ENCODE results near the gene ABLIM2. TPM values are rescaled to one million over a fixed set of nuclear protein-coding genes. Genes with fewer than 3 reads are reported as not detected.

ABLIM2 gene
- total and polyA plus RNA-seq, 7 experiments from 2014 or later: 0.22 to 5.8 (median 3.1) TPM

GRCh38 chr4:8112036-8112576 is 46.5 kb downstream of the ABLIM2 start:
- Mint-ChIP-seq H3K27ac (no peak overlapping the region), H3K27me3 (peaks cover 0 to 4% (median 0%) of the 10 kb centered on the region in 5 donors), H3K36me3 (no peaks in the 10 kb centered on the region), H3K4me3 (no peak overlapping the region), H3K9me3 (peaks cover 0 to under 1% (median 0%) of the 10 kb centered on the region in 11 donors), H3K4me1 (peaks cover 0 to 13% (median 4%) of the 10 kb centered on the region in 7 donors)
- Histone ChIP-seq H3K4me3 (ENCODE audit: low read length) (no peak overlapping the region), H3K4me1 (ENCODE audit: control insufficient read depth in 2 of 2, insufficient read depth in 2 of 2, low read length in 2 of 2) (peaks cover 0 to 13% of the 10 kb centered on the region in 2 donors), H3K9me3 (ENCODE audit: control insufficient read depth in 2 of 3, low read length in 3 of 3) (no peaks in the 10 kb centered on the region), H3K36me3 (ENCODE audit: control insufficient read depth in 2 of 3, insufficient read depth in 3 of 3, low read length in 3 of 3) (no peaks in the 10 kb centered on the region), H3K27me3 (ENCODE audit: control insufficient read depth in 2 of 2, insufficient read depth in 2 of 2, low read length in 2 of 2) (no peaks in the 10 kb centered on the region), H3K27ac (ENCODE audit: low read depth, low read length) (no peak overlapping the region)
- ChIA-PET CTCF (no interaction called here), POLR2A (interaction anchor here (0.7 kb wide), 1 partner anchor 63 kb away, joined by 3 read pairs; no protein-coding TSS in a partner anchor)
- intact Hi-C loops (cut with micrococcal nuclease): no loop called here
- ATAC-seq (no peak), DNase-seq (no peak)

- H3K36me3 ChIP-seq (ENCODE audit: control insufficient read depth in 2 of 3, insufficient read depth in 3 of 3, low read length in 3 of 3): no peaks in the 10 kb centered on the region
These were observed 48.3 kb downstream of the ABLIM2 start for GRCh38 chr4:8110071-8110986.

GRCh38 chr4:8109406-8110065 is 49.1 kb downstream of the ABLIM2 start:
- Histone ChIP-seq H3K9me3 (ENCODE audit: control insufficient read depth in 2 of 3, low read length in 3 of 3) (no peaks in the 10 kb centered on the region), H3K36me3 (ENCODE audit: control insufficient read depth in 2 of 3, insufficient read depth in 3 of 3, low read length in 3 of 3) (no peaks in the 10 kb centered on the region), H3K4me1 (ENCODE audit: control insufficient read depth in 2 of 2, insufficient read depth in 2 of 2, low read length in 2 of 2) (no peaks in the 10 kb centered on the region), H3K27me3 (ENCODE audit: control insufficient read depth in 2 of 2, insufficient read depth in 2 of 2, low read length in 2 of 2) (no peaks in the 10 kb centered on the region), H3K4me3 (ENCODE audit: low read length) (no peak overlapping the region), H3K27ac (ENCODE audit: low read depth, low read length) (no peak overlapping the region)
- CTCF ChIA-PET: no interaction called here
- H3K36me3 Mint-ChIP-seq: peaks cover 0 to 4% (median 0%) of the 10 kb centered on the region in 5 donors
- H3K9me3 Mint-ChIP-seq: no peaks in the 10 kb centered on the region
- peaks cover 0 to 4% (median 0%) of the 10 kb centered on the region in 5 donors for H3K27me3 Mint-ChIP-seq
- H3K4me3 Mint-ChIP-seq: no peak overlapping the region
- POLR2A ChIA-PET: no interaction called here
- no peak for DNase-seq
- no peak for ATAC-seq
- intact Hi-C loops (cut with micrococcal nuclease): no loop called here
- peaks cover 0 to 3% (median 0%) of the 10 kb centered on the region in 7 donors for H3K4me1 Mint-ChIP-seq
- H3K27ac Mint-ChIP-seq: no peak overlapping the region

More at GRCh38 chr4:8110071-8110986, 48.3 kb downstream of the ABLIM2 start:
- H3K9me3 Mint-ChIP-seq: no peaks in the 10 kb centered on the region
- H3K4me1 Mint-ChIP-seq: peaks cover 0 to 3% (median 0%) of the 10 kb centered on the region in 7 donors
- Histone ChIP-seq H3K9me3 (ENCODE audit: control insufficient read depth in 2 of 3, low read length in 3 of 3) (no peaks in the 10 kb centered on the region), H3K27ac (ENCODE audit: low read depth, low read length) (no peak overlapping the region), H3K4me1 (ENCODE audit: control insufficient read depth in 2 of 2, insufficient read depth in 2 of 2, low read length in 2 of 2) (peaks cover 0 to under 1% of the 10 kb centered on the region in 2 donors), H3K27me3 (ENCODE audit: control insufficient read depth in 2 of 2, insufficient read depth in 2 of 2, low read length in 2 of 2) (no peaks in the 10 kb centered on the region), H3K4me3 (ENCODE audit: low read length) (no peak overlapping the region)
- ATAC-seq (no peak), DNase-seq (no peak)
- H3K27me3 Mint-ChIP-seq: peaks cover 0 to 4% (median 0%) of the 10 kb centered on the region in 5 donors
- H3K27ac Mint-ChIP-seq: no peak overlapping the region
- ChIA-PET POLR2A (no interaction called here), CTCF (no interaction called here)
- intact Hi-C loops (cut with micrococcal nuclease): no loop called here
- H3K4me3 Mint-ChIP-seq: no peak overlapping the region
- H3K36me3 Mint-ChIP-seq: no peaks in the 10 kb centered on the region

GRCh38 chr4:8108991-8109390 is 49.6 kb downstream of the ABLIM2 start:
- DNase-seq: no peak
- H3K4me3 ChIP-seq (ENCODE audit: low read length): no peak overlapping the region
- no peak for ATAC-seq
- Mint-ChIP-seq H3K27me3 (peaks cover 0 to 4% (median 0%) of the 10 kb centered on the region in 5 donors), H3K9me3 (no peaks in the 10 kb centered on the region), H3K4me3 (no peak overlapping the region), H3K4me1 (peaks cover 0 to 3% (median 0%) of the 10 kb centered on the region in 7 donors), H3K27ac (no peak overlapping the region), H3K36me3 (peaks cover 0 to 4% (median 0%) of the 10 kb centered on the region in 5 donors)
- H3K27me3 ChIP-seq (ENCODE audit: control insufficient read depth in 2 of 2, insufficient read depth in 2 of 2, low read length in 2 of 2): no peaks in the 10 kb centered on the region
- H3K4me1 ChIP-seq (ENCODE audit: control insufficient read depth in 2 of 2, insufficient read depth in 2 of 2, low read length in 2 of 2): no peaks in the 10 kb centered on the region
- POLR2A ChIA-PET: no interaction called here
- H3K36me3 ChIP-seq (ENCODE audit: control insufficient read depth in 2 of 3, insufficient read depth in 3 of 3, low read length in 3 of 3): no peaks in the 10 kb centered on the region
- H3K27ac ChIP-seq (ENCODE audit: low read depth, low read length): no peak overlapping the region
- CTCF ChIA-PET: no interaction called here
- no peaks in the 10 kb centered on the region for H3K9me3 ChIP-seq (ENCODE audit: control insufficient read depth in 2 of 3, low read length in 3 of 3)
- intact Hi-C loops (cut with micrococcal nuclease): no loop called here

GRCh38 chr4:8108261-8108660 is 50.4 kb downstream of the ABLIM2 start:
- H3K4me3 ChIP-seq (ENCODE audit: low read length): no peak overlapping the region
- DNase-seq: no peak
- no peaks in the 10 kb centered on the region for H3K9me3 Mint-ChIP-seq
- intact Hi-C loops (cut with micrococcal nuclease): no loop called here
- ATAC-seq: no peak
- H3K4me3 Mint-ChIP-seq: no peak overlapping the region
- ChIA-PET POLR2A (no interaction called here), CTCF (no interaction called here)
- H3K27ac ChIP-seq (ENCODE audit: low read depth, low read length): no peak overlapping the region
- H3K27me3 ChIP-seq (ENCODE audit: control insufficient read depth in 2 of 2, insufficient read depth in 2 of 2, low read length in 2 of 2): no peaks in the 10 kb centered on the region
- H3K36me3 ChIP-seq (ENCODE audit: control insufficient read depth in 2 of 3, insufficient read depth in 3 of 3, low read length in 3 of 3): no peaks in the 10 kb centered on the region
- no peaks in the 10 kb centered on the region for H3K9me3 ChIP-seq (ENCODE audit: control insufficient read depth in 2 of 3, low read length in 3 of 3)
- H3K27ac Mint-ChIP-seq: no peak overlapping the region
- peaks cover 0 to 4% (median 0%) of the 10 kb centered on the region in 5 donors for H3K27me3 Mint-ChIP-seq
- peaks cover 0 to 4% (median 0%) of the 10 kb centered on the region in 5 donors for H3K36me3 Mint-ChIP-seq
- H3K4me1 Mint-ChIP-seq: peaks cover 0 to under 1% (median 0%) of the 10 kb centered on the region in 7 donors
- no peaks in the 10 kb centered on the region for H3K4me1 ChIP-seq (ENCODE audit: control insufficient read depth in 2 of 2, insufficient read depth in 2 of 2, low read length in 2 of 2)

GRCh38 chr4:8107146-8107657 is 51.4 kb downstream of the ABLIM2 start:
- H3K36me3 Mint-ChIP-seq: peaks cover 0 to 4% (median 0%) of the 10 kb centered on the region in 5 donors
- POLR2A ChIA-PET: no interaction called here
- Histone ChIP-seq H3K9me3 (ENCODE audit: control insufficient read depth in 2 of 3, low read length in 3 of 3) (no peaks in the 10 kb centered on the region), H3K4me1 (ENCODE audit: control insufficient read depth in 2 of 2, insufficient read depth in 2 of 2, low read length in 2 of 2) (no peaks in the 10 kb centered on the region), H3K4me3 (ENCODE audit: low read length) (no peak overlapping the region), H3K27ac (ENCODE audit: low read depth, low read length) (no peak overlapping the region), H3K36me3 (ENCODE audit: control insufficient read depth in 2 of 3, insufficient read depth in 3 of 3, low read length in 3 of 3) (no peaks in the 10 kb centered on the region), H3K27me3 (ENCODE audit: control insufficient read depth in 2 of 2, insufficient read depth in 2 of 2, low read length in 2 of 2) (no peaks in the 10 kb centered on the region)
- H3K27ac Mint-ChIP-seq: no peak overlapping the region
- intact Hi-C loops (cut with micrococcal nuclease): no loop called here
- ATAC-seq: no peak
- H3K27me3 Mint-ChIP-seq: peaks cover 0 to 4% (median 0%) of the 10 kb centered on the region in 5 donors
- no peak overlapping the region for H3K4me3 Mint-ChIP-seq
- DNase-seq: no peak
- no peaks in the 10 kb centered on the region for H3K9me3 Mint-ChIP-seq
- no peaks in the 10 kb centered on the region for H3K4me1 Mint-ChIP-seq
- CTCF ChIA-PET: interaction anchor here (0.6 to 0.7 kb wide), 2 partner anchors 305 to 365 kb away, joined by 3 to 4 read pairs; no protein-coding TSS in a partner anchor
